Fibroblast of skin of scalp (primary cell): ENCODE results near the gene FOXK1.

Experiments
- DNase-seq: peaks from one replicate; pipeline ENCODE4 v3.0.0-alpha.2; 2013

The FOXK1 gene

DNA sequence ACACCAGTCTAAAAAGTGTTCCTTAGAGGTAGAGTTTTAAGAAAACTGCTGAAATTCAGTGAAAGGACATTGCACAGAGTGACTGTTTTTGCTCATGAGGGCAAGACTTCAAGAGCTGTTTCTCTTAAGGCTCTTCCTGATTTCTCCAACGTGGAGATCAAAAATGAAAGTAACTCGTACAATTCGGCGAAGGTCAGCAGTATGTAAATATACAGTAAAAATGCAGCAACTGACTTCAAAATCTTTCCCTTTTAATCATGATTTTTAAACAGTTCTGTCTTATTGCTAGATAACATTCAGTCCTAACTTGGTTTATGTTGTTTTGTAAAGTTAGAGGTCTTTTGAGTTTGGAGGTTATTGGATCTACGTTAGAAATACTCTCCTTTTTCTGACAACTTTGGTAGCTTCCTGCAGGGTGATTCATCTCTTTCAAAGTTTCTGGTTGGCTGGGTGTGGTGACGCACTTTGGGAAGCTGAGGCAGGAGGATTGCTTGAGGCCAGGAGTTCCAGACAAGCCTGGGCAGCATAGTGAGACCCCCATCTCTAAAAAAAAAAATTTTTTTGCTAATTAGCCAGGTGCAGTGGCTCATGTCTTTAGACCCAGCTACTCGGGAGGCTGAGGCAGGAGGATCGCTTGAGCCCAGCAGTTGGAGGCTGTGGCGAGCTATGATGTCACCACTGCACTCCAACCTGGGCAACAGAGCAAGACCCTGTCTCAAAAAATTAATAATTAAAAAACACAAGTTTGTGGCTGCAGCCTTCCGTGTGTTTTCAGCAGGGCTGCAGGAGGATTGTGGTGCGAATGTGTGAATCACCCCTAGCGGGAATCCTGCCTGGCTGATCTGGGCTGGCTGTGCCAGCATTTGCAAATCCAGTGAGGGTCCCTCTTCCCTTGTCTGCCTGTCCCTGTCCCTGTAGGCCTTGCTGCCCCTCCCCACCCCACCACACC is 64.2 kb downstream of the FOXK1 start:
- peak; percentile 70 for DNase-seq

DNA sequence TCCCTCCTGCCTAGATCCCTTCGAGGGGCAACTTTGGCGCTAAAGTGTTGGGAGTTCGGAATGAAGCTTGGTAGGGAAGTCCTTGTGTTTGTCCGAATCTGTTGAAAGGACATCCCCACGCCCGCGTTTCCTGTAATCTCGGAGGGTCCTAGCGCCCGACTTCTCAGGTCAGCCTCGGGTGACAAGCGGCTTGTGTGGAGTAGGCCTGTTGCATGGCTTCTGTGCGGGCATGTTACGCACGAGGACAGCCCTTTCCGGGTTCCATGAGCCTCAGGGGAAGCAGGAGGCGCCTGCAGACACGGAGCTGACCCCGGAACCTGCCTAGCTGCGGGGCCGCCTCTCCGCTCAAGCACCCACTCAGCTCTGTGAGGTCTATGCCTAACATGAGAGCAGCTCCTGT is 64.9 kb downstream of the FOXK1 start:
- no peak for DNase-seq

DNA sequence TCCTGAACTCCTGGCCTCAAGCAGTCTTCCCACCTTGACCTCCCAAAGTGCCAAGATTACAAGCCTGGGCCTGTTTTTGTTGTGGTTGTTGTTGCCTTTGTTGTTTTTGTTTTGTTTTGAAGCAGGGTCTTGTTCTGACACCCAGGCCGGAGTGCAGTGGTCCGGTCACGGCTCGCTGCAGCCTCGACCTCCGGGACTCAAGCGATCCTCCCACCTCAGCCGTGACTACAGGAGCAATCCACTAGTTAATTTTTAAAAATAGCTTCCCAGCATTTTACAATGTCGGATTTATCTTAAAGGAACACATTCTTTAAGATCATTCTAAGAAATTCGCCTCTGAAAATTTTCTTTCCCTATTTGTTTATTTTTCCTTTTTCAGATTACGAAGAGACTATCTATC is 65.7 kb downstream of the FOXK1 start:
- no peak for DNase-seq

DNA sequence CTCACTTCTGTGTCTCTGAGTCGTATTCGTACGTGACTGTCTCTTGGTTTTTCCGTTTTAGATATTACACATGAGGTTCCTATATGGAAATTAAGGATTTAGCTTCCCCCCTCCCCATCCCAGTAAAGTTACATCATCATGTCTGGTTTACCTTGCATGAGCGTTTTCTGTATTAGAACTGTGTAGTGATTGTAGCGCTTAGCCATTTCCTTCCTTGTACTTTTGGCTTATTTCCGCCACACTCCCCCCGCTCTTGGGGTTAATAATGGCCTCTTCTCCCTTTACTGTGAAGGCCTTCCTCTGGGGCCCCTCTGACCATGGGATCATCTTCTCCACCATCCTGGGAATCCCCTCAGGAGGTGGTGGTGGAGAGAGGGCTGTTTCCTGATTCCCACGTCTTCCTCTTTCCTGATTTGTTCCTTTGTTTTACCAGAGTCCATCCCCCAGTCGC is 66.2 kb downstream of the FOXK1 start:
- DNase-seq = no peak

DNA sequence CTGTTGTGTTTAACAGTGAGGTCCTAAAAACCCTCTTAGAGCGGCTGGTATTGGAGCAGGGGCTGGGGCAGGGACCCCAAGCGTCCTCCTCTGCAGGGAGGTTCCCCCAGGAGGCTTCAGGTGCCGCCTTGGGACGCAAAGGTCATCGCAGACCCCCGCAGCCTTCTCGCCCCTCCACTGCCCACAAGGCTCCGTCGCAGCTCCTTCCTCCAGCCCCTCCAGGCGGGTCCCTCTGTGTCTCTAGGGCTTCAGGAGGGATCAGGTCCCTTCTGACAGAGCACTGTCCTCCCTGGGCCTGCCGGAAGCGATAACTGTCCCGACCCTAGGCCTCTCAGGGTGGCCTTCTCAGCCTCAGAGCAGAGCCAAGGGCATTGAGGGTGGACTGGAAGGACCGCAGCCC is 67.3 kb downstream of the FOXK1 start:
- DNase-seq = no peak

DNA sequence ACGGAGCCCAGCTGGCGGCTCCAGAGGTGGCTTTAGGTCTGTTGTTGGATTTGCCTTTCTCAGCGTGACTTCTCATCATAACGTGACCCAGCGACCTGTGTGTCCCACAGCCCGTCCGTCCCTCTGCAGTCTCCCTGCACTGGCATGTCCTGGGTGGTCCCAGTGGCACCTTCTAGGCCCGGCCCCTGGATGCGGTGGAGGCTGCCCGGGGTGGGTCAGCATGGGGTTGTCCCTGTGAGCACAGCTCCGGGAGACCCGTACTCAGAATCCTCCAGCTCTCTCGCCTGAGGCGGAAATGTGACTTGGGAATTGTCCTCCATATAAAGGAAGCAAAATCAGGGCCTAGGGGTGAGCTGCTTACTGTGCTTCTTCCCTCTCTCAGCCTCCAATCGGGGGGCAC is 67.7 kb downstream of the FOXK1 start:
- DNase-seq = no peak

DNA sequence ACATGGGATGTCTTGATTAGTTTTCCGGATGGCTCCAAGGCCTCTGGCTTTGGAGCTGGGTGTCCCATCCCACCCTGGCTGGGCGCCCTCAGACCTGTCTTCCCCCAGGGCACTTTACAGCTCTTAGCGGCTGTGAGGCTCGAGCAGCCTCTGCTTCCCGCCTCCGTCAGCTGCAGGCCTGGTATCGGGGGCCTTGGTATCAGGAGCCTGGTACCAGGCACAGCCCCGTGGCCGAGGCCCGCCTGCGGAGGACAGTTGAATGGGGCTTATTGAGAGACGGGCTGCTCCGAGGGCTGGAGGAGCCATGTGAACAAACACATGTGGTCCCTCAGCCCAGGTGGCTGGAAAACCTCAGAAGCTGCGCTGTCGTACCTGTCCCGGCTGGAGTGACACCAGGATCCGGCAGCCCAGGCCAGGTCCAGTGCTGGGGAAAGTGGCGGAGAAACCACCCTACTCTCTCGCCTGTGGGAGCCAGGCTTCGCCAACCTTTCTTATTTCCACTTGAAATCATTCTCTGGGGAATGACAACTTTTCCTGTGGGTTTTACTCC is 69.4 kb downstream of the FOXK1 start:
- DNase-seq = no peak

DNA sequence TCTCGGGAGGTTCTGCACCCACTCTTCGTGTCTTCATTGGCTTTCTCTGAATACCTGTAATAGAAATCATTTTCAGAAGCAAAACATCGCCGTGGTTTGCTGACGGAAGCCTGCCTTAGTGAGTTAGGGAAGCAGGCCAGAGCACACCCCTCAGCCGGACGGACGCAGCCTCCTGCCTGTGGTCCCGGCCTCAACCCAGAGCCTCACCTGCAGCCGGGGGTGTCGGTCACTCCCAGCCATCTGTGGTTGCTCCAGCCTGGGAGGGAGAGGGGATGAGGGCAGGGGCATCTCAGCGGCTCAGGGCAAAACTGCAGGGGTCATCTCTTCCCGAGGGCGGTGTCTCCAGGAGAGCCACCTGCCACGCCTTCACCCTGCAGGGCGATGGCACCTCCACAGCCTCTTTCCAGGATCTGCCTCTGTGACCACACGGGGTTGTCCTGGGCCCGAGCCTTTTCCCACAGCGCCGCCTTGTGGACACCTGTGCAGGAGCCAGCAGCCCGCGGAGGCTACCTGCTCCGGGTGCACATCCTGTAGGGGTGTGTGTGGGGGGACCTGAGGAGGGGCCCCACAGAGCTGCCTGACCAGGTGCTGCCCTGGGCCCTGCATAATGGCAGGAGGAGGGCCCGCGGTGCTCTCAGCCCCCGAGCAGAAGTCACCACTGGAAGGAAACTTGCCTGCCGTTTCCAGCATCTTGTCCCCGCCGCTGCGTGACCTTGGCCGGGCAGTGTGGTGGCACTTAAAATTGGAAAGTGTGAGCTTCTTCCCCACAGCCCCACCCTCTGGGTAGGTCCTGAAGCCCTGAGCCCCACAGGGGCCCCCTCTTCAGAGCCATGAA is 71.7 kb downstream of the FOXK1 start:
- DNase-seq = peak; percentile 37

DNA sequence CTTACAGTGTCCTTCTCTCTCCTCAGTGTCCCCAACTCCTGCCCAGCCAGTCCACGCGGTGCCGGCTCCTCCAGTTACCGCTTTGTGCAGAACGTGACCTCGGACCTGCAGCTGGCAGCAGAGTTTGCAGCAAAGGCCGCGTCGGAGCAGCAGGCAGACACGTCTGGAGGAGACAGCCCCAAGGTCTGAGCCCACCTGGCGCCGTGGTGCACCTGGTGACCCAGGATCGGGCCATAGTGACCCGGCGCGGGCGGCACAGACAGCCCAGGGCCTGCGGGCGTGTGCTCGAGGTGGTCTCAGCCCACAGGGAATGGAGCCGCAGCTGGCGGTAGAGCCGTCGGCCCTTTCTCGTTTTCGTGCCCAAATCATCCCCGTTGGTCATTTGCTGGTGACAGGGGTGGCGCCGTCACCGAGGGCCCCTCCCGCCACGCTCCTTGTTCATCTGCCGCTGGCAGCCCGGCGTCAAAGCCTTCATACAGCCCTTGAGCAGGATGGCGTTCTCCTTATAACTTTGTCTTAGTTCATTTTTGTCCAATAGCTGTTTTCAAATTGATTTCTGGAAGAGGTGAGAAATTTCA is 72.4 kb downstream of the FOXK1 start:
- DNase-seq = no peak

DNA sequence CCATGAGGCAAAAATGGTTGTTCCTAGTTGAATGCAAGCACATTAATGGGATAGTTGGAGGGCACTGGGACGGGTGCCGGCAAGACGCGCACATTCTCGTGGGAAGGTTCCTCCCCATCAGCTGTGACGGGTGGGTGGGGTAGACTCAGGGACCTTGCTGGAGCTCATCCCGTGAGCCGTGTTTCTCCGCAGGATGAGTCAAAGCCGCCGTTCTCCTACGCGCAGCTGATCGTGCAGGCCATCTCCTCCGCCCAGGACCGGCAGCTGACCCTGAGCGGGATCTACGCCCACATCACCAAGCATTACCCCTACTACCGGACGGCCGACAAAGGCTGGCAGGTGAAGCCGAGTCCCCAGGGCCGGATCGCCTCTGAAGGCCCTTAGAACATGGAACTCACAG is 73.0 kb downstream of the FOXK1 start:
- DNase-seq = no peak

DNA sequence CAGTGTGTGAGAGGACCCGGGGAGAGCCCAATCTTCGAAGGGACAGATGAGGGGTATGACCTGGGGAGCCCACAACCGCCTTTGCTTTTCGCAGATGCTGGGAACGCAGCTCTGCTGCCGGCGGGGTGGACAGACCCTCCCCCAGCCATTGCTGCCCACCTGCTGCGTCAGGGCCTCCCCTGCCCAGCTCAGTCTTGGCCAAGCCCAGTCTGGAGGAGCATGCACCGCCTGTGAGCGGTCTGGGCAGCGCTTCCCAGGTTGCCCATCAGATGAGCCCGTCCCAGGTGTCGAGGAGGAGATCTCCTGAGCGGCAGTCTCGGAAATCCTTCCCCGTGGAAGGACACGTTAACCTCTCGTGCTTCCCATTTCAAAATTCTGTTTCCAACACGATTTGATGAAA is 76.0 kb downstream of the FOXK1 start:
- no peak for DNase-seq

DNA sequence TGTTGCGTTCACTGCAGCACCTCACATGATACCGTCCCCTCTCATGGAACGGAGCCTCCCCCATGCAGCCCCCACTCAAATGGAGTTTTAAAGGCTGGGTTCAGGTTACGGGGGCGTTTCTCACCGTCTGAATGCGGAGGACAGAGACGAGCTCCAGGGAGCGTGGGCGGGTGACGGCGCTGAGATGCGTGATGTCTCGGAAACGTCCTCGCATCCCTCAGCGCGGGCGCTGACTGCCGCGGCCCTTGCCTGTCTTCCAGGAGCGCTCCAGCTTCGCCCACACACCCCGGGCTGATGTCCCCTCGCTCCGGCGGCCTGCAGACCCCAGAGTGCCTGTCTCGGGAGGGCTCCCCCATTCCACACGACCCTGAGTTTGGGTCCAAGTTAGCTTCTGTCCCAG is 76.7 kb downstream of the FOXK1 start:
- DNase-seq = no peak

DNA sequence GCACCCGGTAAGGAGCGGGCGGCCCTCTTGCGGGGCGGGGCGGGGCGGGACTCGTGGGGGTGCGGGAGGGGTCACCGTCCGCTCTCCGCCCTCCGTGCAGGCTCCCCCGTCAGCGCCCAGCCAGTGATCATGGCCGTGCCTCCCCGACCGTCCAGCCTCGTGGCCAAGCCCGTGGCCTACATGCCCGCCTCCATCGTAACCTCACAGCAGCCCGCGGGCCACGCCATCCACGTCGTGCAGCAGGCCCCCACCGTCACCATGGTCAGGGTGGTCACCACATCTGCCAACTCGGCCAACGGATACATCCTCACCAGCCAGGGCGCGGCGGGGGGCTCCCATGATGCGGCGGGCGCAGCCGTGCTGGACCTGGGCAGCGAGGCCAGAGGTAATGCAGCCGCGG is 77.1 kb downstream of the FOXK1 start:
- no peak for DNase-seq

DNA sequence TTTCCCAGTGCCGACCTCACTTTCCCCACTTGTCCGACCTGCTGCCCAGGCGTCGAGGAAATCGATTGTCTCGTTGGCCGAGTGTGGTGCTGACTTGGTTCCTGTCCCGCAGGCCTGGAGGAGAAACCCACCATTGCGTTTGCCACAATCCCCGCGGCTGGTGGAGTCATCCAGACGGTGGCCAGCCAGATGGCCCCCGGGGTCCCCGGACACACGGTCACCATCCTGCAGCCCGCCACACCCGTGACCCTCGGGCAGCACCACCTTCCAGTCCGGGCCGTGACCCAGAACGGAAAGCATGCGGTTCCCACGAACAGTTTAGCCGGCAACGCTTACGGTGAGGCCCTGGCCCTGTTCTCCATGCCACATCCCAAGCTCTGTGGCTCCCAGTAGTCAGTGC is 78.9 kb downstream of the FOXK1 start:
- DNase-seq = no peak

DNA sequence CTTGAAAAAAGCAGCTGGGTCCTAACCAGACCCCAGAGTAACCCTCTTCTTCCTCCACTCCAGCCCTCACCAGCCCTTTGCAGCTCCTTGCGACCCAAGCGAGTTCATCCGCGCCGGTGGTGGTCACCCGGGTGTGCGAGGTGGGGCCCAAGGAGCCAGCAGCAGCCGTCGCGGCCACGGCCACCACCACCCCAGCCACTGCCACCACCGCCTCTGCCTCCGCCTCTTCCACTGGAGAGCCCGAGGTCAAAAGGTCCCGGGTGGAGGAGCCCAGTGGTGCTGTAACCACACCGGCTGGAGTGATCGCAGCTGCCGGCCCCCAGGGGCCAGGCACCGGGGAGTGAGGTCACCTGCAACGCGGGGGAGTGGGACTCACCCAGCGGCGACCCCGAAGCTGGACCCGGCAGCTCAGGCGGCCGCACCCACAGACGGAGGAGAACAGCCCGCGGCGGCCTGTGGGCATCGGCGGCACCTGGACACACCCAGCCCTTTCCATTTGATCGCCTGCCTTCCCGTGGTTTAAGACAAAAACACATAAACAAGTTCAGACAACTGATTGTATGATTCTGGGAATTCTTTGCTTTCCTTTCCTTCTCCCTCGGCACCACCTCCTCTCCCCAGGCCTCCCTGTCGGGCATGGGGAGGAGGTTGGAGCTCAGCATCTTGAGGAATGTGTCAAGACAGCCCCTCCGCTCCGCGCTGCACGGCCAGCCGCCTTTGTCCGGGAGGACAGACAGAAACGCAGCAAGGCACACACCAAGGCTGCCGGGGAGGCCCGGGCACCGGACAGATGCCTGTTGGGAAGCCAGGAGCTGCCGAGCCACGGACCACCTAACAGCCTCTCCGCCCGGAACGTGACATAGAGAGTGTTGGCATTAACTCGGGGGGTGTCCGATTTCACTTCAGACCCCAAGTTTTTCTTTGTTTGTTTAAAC is 80.3 kb downstream of the FOXK1 start:
- no peak for DNase-seq

DNA sequence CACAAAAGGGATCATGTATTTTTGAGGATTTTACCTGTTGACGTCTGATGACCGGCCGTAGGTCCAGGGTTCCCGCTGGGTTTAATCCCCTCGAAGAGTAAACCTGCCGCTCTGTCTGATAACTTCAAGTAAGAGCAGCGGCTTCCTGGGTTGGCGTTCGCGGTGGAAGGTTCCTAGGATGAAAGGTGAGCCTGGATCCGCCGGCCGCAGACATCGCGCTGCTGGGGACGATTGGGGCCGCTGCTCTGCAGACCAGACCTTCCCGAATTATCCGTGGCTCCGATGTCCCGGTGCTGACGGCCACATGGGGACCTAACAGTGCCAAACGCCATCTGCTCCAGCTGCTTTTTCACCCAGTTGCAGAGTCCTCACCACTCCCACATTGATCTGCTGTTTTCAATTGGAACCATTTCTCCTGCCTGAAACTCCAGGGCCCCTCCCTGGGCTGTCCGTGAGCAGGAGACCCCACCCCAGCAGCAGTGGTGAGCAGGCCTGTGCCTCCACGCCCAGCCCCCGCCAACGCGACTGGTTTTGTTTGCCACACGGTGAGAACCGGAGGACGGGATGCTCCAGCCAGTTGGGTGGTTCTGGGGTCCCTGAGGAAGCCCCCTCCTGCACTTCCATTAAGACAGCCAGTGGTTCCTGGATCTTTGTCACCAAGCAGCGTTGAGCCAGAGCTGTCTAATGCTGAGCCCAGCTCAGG is 81.1 kb downstream of the FOXK1 start:
- DNase-seq = no peak

DNA sequence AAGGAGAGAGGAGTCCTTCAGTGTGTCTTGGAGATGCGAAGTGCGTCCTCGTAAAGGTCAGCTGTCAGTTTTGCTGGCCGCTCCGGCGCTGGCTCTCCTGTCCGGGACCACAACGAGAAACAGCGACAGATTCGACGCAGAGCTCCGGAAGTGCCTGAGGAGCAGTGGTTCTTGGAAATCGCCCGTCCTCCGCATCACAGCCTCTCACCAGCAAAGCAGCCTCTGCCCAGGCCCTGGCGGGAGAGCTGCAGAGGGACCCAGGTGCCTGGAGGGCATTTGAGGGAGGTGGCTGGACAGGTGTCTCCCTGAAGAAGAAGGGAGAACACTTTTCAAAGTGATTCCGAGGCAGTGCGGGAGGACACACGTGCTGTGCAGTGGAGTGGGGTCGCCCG is 81.7 kb downstream of the FOXK1 start:
- no peak for DNase-seq

DNA sequence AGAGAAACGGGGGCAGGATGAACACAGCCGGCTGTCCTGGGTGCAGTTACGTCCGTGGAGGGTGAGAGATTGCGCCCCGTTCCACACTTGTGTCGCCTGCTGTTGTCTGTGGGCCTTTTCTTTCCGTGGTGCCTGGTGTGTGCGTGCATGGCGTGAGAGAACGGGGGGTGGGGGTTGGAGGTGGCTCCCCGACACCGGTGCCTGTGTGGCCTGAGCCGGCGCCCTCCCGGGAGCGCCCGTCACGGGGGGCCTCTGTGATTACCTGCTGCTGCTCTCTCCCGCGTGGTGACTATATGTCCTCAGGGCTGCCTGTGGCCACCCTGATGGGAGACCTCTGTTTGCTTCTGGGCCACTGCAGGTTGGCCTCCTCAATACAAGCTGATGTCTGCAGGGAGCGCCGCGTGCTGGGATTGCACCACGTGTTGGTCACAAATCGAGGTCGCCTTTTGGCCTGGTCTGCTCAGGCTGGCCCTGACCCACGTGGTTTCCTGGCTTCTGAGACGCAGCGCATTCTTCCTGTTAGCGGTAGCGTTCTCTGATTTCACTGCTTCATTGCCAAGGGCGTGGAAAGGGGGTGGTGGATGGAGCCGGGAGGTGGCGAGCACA is 82.4 kb downstream of the FOXK1 start:
- DNase-seq = no peak

DNA sequence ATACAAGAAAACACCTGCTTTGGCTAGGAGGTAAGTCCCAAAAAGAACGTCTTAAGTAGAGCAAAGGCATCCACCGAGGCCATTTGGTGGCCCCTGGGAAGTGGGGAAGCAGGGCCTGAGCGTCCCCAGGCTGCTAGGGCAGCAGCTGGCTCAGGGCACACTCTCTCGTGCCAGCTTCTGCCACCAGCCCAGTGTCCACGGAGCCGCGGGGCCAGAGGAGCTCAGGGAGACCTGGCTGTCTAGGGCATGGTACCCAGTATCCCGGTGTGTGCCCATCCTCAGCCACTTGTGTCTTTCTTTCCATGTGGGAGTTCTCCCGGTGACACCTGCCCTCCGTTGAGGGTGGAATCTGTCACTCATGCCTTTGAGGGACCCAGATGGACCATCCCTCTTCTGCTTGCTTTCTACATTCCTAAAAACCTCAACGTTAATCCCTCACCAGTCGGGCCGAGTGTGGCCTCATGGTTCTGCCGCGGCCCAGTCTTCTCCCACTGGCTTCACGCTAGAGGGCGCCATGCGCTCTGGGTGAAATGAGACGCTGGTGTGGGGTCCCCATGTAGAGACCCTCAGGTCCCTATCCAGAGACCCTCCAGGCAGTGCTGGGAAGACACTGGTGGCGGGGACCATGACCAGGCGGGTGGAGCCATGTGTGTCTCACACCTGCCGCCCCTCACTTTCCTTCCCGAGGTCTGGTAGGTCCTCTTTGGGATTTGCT is 83.8 kb downstream of the FOXK1 start:
- DNase-seq = no peak
